Daoy (cell line): ENCODE data around the gene METTL5. TPM values are rescaled to one million over a fixed set of nuclear protein-coding genes. Genes with fewer than 3 reads are reported as not detected.

Source experiments
- DNase-seq: peaks from one replicate; pipeline ENCODE4 v3.0.0-alpha.2; 2015; ENCODE audit warnings: low read depth
- total RNA-seq: library from RNA; depleted of rRNA; stranded (reverse); fragments of >200 nt; shearing (Covaris generic); gene quantifications from 2 replicates; pipeline ENCODE4 v1.2.3, GENCODE V29; 2014; rRNA removed

The METTL5 gene
- total RNA-seq, 1 experiment from 2014 or later = 107 TPM

- DNase-seq = no peak
Measured at GRCh38 chr2:169781249-169782013, 43.3 kb downstream of the METTL5 start.

GRCh38 chr2:169778446-169778845 is 46.3 kb downstream of the METTL5 start:
- no peak for DNase-seq

- DNase-seq = peak; percentile 29
Measured at GRCh38 chr2:169776252-169776761, 48.4 kb downstream of the METTL5 start.

GRCh38 chr2:169775765-169776164 is 48.9 kb downstream of the METTL5 start:
- DNase-seq = no peak

GRCh38 chr2:169775354-169775753 is 49.4 kb downstream of the METTL5 start:
- DNase-seq = no peak

GRCh38 chr2:169772651-169773050 is 52.1 kb downstream of the METTL5 start:
- DNase-seq = no peak

GRCh38 chr2:169771612-169772011 is 53.1 kb downstream of the METTL5 start:
- no peak for DNase-seq

GRCh38 chr2:169771021-169771420 is 53.7 kb downstream of the METTL5 start:
- DNase-seq = no peak

- DNase-seq = no peak
Measured at GRCh38 chr2:169768262-169768995, 56.3 kb downstream of the METTL5 start.

GRCh38 chr2:169767243-169767888 is 57.3 kb downstream of the METTL5 start:
- peak; percentile 48 for DNase-seq

- peak; percentile 46 for DNase-seq
Measured at GRCh38 chr2:169765523-169765922, 59.2 kb downstream of the METTL5 start.

- no peak for DNase-seq
Measured at GRCh38 chr2:169761970-169762292, 62.8 kb downstream of the METTL5 start.

Other genes with a start within 250 kb of the METTL5 start
- gene PPIG, start 240.6 kb downstream of the METTL5 start, total RNA-seq = 40.2 and 44.4 TPM in 2 replicates
- not detected in 2 replicates for gene CFAP210, start 130.5 kb downstream of the METTL5 start, total RNA-seq
- 10.4 and 12.2 TPM in 2 replicates for gene PHOSPHO2, start 130.4 kb downstream of the METTL5 start, total RNA-seq
- gene KLHL23, start 91.1 kb downstream of the METTL5 start, total RNA-seq = 13.9 and 17.2 TPM in 2 replicates
- 172 and 179 TPM in 2 replicates for gene SSB, start 26.0 kb downstream of the METTL5 start, total RNA-seq
- gene UBR3, start 2.5 kb upstream of the METTL5 start, total RNA-seq = 16.3 and 19.7 TPM in 2 replicates